ENCODE results near the gene HTD2. TPM values are rescaled to one million over a fixed set of nuclear protein-coding genes. Genes with fewer than 3 reads are reported as not detected.
"Not testable (repeated sequence)": the region's sequence is repeated elsewhere in the genome, so short reads cannot be mapped to it uniquely, and the experiment has no call there.

HTD2 gene
- total RNA-seq, 4 donors from 2014 or later = 4.5 to 10.1 (median 5.2) TPM

GRCh38 chr3:58335652-58335947 lies 29.3 kb downstream of the HTD2 start:
- Histone ChIP-seq H3K27ac (peak overlapping the region; percentile 10 to 83 (median 64)), H3K4me3 (peak overlapping the region in 1 of 4 donors; percentile 78), H3K36me3 (peaks cover 0 to 5% (median 0%) of the 10 kb centered on the region in 3 donors), H3K27me3 (no peaks in the 10 kb centered on the region), H3K4me1 (peaks cover 8 to 47% (median 22%) of the 10 kb centered on the region in 3 donors), H3K9me3 (no peaks in the 10 kb centered on the region)
- WGBS, 2 donors = 18 to 29% methylated on average over 1 of the region's 1 CpG
- no peak for TF ChIP-seq POLR2A (IDR thresholded peaks at IDR 0.05)
- TF ChIP-seq, protein P1, sequence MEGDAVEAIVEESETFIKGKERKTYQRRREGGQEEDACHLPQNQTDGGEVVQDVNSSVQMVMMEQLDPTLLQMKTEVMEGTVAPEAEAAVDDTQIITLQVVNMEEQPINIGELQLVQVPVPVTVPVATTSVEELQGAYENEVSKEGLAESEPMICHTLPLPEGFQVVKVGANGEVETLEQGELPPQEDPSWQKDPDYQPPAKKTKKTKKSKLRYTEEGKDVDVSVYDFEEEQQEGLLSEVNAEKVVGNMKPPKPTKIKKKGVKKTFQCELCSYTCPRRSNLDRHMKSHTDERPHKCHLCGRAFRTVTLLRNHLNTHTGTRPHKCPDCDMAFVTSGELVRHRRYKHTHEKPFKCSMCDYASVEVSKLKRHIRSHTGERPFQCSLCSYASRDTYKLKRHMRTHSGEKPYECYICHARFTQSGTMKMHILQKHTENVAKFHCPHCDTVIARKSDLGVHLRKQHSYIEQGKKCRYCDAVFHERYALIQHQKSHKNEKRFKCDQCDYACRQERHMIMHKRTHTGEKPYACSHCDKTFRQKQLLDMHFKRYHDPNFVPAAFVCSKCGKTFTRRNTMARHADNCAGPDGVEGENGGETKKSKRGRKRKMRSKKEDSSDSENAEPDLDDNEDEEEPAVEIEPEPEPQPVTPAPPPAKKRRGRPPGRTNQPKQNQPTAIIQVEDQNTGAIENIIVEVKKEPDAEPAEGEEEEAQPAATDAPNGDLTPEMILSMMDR (IDR thresholded peaks at IDR 0.05) = no peak
- intact Hi-C loops (cut with DNase I) = no loop called here
- DNase-seq = no peak

GRCh38 chr3:58336135-58336882 lies 30.0 kb downstream of the HTD2 start:
- Histone ChIP-seq H3K27ac (peak overlapping the region in 2 of 4 donors; percentile 9 to 46), H3K4me1 (peaks cover 8 to 47% (median 22%) of the 10 kb centered on the region in 3 donors), H3K4me3 (no peak overlapping the region), H3K36me3 (peaks cover 0 to 9% (median 0%) of the 10 kb centered on the region in 3 donors), H3K27me3 (no peaks in the 10 kb centered on the region), H3K9me3 (no peaks in the 10 kb centered on the region)
- TF ChIP-seq, protein P1 (IDR thresholded peaks at IDR 0.05) = no peak
- TF ChIP-seq POLR2A (IDR thresholded peaks at IDR 0.05) = no peak
- DNase-seq = no peak
- 93 to 94% methylated on average over 3 of the region's 3 CpGs for WGBS, 2 donors
- intact Hi-C loops (cut with DNase I) = no loop called here

DNA sequence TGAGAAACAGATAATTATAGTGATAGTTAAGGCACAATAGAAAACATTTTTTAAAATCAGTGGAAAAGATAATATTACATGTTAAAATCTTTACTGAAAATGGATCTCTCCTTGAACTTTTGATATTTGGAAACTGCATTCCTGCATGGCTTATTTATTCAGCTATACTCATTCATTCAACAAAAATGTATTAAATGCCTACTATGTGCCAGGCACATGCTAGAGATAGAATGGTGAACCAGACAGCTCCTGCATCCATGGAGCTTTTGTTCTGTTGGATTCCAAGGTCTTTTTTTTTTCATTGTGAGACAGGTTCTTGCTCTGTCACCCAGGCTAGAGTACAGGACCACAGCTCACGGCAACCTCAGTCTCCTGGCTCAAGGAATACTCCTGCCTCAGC lies 30.9 kb downstream of the HTD2 start:
- no peak for DNase-seq
- H3K4me3 ChIP-seq = no peak overlapping the region
- no peaks in the 10 kb centered on the region for H3K27me3 ChIP-seq
- WGBS, 2 donors = 85 to 88% methylated on average over 1 of the region's 1 CpG
- no peak for TF ChIP-seq POLR2A (IDR thresholded peaks at IDR 0.05)
- TF ChIP-seq, protein P1 (IDR thresholded peaks at IDR 0.05) = no peak
- peaks cover 0 to 16% (median 0%) of the 10 kb centered on the region in 3 donors for H3K36me3 ChIP-seq
- no peaks in the 10 kb centered on the region for H3K9me3 ChIP-seq
- intact Hi-C loops (cut with DNase I) = no loop called here
- peaks cover 8 to 42% (median 20%) of the 10 kb centered on the region in 3 donors for H3K4me1 ChIP-seq
- H3K27ac ChIP-seq = no peak overlapping the region

DNA sequence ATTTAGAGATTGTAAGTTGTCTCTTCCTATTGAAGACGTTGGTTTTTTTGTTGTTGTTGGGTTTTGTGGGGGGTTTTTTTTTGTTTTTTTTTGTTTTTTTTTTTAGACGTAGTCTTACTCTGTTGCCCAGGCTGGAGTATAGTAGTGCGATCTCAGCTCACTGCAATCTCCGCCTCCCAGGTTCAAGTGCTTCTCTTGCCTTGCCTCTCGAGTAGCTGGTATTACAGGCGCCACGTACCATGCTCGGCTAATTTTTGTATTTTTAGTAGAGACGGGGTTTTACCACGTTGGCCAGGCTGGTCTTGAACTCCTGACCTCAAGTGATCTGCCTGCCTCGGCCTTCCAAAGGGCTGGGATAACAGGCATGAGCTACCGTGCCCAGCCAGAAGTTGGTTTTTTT lies 32.8 kb downstream of the HTD2 start:
- 91 to 92% methylated on average over 11 to 12 of the region's 12 CpGs for WGBS, 2 donors
- DNase-seq; H3K9me3 ChIP-seq; intact Hi-C loops (cut with DNase I); H3K27ac ChIP-seq; H3K4me3 ChIP-seq; H3K27me3 ChIP-seq: not testable (repeated sequence)
- H3K36me3 ChIP-seq = peaks cover 0 to 17% (median 0%) of the 10 kb centered on the region in 3 donors
- H3K4me1 ChIP-seq = peaks cover under 1 to 30% (median 14%) of the 10 kb centered on the region in 3 donors

GRCh38 chr3:58340594-58341244 lies 34.4 kb downstream of the HTD2 start:
- Histone ChIP-seq H3K9me3 (no peaks in the 10 kb centered on the region), H3K4me1 (peaks cover 0 to 14% (median 1%) of the 10 kb centered on the region in 3 donors), H3K27me3 (no peaks in the 10 kb centered on the region), H3K36me3 (peaks cover 0 to 17% (median 0%) of the 10 kb centered on the region in 3 donors), H3K27ac (no peak overlapping the region), H3K4me3 (no peak overlapping the region)
- TF ChIP-seq, protein P1 (IDR thresholded peaks at IDR 0.05) = no peak
- no peak for TF ChIP-seq POLR2A (IDR thresholded peaks at IDR 0.05)
- intact Hi-C loops (cut with DNase I) = no loop called here
- no peak for DNase-seq
- 93 to 96% methylated on average over 1 to 3 of the region's 3 CpGs for WGBS, 2 donors
